ENCODE results near the gene RIIAD1. TPM values are rescaled to one million over a fixed set of nuclear protein-coding genes. Genes with fewer than 3 reads are reported as not detected.
"Not testable (repeated sequence)": the region's sequence is repeated elsewhere in the genome, so short reads cannot be mapped to it uniquely, and the experiment has no call there.

RIIAD1 gene
- total RNA-seq, 1 donor from 2014 or later, result 3.6 TPM

DNA sequence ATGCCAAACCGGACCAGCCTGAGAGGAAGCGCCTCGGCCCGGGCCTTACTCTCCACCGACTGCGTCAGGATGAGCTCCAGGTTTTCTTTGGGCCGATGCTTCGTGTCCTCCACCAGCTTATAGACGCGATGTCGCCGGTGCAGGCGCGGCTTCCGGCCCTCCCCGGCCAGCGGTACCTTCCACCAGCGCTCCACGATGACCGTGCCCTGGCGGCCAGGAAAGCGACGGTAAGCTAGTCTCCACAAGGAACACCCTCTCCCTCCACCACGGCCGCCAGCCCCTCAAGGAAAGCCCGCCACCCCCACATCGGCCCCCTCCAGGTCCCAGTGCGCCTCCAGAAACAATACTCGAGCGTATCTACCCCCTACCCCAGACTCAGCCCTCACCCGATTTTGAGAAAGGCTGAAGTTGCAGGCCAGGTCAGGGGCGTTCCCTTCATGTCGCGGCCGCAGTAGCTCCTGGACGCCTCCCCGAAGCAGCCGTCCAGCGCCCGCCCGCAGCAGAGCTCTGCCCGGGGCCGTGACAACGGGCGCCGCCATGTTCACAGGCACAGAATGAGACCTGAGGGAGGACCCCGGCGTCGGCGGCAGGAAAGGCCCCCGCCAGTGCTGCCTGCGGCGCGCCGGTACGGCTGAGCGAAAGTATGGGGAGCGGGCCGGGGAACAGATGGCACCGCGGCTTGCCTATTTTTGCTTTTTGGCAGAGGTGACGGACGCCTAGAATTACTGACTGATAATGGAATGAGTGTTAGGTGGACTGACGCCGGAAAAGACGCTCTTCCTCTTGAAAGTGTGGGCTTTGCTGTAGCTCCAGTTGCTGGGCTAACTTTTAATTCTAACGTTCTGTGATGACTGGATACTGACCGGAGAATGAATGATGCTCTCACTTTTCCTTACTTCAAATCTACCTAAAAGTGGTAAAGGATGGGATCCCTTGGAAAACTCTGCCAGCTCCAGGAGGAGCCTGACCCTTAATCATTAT lies 41.9 kb downstream of the RIIAD1 start, which contains the start of gene MRPL9:
MRPL9 (minus strand) TSS at position 556 of the 981 bp plus-strand sequence; CDS start at position 539, 17 bp downstream.
- Mint-ChIP-seq H3K27ac (peak within 1 kb of the TSS; percentile 95), H3K4me1 (ENCODE audit: unreplicated experiment) (peaks cover 19% of the 10 kb centered on the region), H3K9me3 (no peaks in the 10 kb centered on the region)

DNA sequence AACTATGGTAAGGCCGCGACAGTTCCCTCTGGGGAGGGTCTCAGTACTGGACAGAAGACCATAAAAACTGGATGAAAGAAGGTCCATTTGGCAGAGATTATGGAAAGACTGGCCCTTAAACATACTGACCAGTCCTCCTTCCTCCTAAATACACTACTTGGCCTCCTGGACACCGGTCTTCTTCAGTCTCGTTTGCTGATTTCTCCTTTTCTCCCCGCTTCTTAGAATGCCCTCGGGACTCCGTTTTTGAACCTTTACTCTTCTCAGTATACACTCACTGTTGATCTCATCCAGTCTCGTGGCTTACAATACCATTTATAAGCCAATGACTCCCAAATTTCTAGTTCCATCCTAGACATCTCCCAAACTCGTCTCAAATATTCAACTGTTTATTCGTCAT lies 42.7 kb downstream of the RIIAD1 start:
- Mint-ChIP-seq H3K27me3 (no peaks in the 10 kb centered on the region), H3K27ac (peak overlapping the region; percentile 95), H3K9me3 (no peaks in the 10 kb centered on the region), H3K36me3 (peaks cover 18% of the 10 kb centered on the region), H3K4me1 (ENCODE audit: unreplicated experiment) (peaks cover 22% of the 10 kb centered on the region), H3K4me3 (peak overlapping the region; percentile 97)
- DNase-seq (ENCODE audit: extremely low spot score, unreplicated experiment), result no peak
- TF ChIP-seq, protein P1, sequence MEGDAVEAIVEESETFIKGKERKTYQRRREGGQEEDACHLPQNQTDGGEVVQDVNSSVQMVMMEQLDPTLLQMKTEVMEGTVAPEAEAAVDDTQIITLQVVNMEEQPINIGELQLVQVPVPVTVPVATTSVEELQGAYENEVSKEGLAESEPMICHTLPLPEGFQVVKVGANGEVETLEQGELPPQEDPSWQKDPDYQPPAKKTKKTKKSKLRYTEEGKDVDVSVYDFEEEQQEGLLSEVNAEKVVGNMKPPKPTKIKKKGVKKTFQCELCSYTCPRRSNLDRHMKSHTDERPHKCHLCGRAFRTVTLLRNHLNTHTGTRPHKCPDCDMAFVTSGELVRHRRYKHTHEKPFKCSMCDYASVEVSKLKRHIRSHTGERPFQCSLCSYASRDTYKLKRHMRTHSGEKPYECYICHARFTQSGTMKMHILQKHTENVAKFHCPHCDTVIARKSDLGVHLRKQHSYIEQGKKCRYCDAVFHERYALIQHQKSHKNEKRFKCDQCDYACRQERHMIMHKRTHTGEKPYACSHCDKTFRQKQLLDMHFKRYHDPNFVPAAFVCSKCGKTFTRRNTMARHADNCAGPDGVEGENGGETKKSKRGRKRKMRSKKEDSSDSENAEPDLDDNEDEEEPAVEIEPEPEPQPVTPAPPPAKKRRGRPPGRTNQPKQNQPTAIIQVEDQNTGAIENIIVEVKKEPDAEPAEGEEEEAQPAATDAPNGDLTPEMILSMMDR (conservative IDR thresholded peaks at IDR 0.05), result no peak

More for the DNA sequence above, 41.9 kb downstream of the RIIAD1 start, which contains the start of gene MRPL9:
- H3K27me3 Mint-ChIP-seq, result no peaks in the 10 kb centered on the region
- DNase-seq (ENCODE audit: extremely low spot score, unreplicated experiment), result peak; percentile 87
- H3K36me3 Mint-ChIP-seq, result peaks cover 18% of the 10 kb centered on the region
- TF ChIP-seq, protein P1 (conservative IDR thresholded peaks at IDR 0.05), result peak; percentile 16
- peak within 1 kb of the TSS; percentile 97 for H3K4me3 Mint-ChIP-seq

DNA sequence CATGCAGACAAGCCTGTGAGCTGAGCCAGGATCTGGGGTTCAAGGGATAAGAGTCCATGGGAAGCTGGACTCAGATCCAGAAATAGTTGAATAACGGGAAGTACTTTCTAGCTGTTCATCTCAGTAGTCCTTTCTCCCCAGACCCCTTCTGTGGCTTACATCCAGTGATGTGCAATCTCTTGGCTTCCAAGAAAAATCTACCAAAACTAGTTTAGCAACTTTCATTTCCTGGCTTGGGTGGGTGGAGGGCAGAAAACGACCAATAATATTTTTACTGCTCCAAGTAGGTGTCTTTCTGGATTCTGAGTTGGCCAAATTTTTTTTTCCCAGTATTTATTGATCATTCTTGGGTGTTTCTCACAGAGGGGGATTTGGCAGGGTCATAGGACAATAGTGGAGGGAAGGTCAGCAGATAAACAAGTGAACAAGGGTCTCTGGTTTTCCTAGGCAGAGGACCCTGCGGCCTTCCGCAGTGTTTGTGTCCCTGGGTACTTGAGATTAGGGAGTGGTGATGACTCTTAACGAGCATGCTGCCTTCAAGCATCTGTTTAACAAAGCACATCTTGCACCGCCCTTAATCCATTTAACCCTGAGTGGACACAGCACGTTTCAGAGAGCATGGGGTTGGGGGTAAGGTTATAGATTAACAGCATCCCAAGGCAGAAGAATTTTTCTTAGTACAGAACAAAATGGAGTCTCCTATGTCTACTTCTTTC lies 47.2 kb downstream of the RIIAD1 start:
- peak overlapping the region; percentile 95 for H3K27ac Mint-ChIP-seq
- not testable (repeated sequence) for DNase-seq (ENCODE audit: extremely low spot score, unreplicated experiment); H3K36me3 Mint-ChIP-seq; H3K9me3 Mint-ChIP-seq; H3K27me3 Mint-ChIP-seq
- peaks cover 13% of the 10 kb centered on the region for H3K4me1 Mint-ChIP-seq (ENCODE audit: unreplicated experiment)
- peak overlapping the region; percentile 29 for H3K4me3 Mint-ChIP-seq

DNA sequence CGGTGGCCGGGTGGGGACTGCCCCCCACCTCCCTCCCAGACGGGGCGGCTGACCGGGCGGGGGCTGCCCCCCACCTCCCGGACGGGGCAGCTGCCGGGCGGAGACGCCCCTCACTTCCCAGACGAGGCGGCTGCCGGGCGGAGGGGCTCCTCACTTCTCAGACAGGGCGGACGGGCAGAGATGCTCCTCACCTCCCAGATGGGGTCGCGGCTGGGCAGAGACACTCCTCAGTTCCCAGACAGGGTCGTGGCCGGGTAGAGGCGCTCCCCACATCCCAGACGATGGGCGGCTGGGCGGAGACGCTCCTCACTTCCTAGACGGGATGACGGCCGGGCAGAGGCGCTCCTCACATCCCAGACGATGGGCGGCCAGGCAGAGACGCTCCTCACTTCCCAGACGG lies 47.9 kb downstream of the RIIAD1 start:
- H3K9me3 Mint-ChIP-seq; H3K36me3 Mint-ChIP-seq; DNase-seq (ENCODE audit: extremely low spot score, unreplicated experiment); H3K4me3 Mint-ChIP-seq; H3K27ac Mint-ChIP-seq; H3K27me3 Mint-ChIP-seq: not testable (repeated sequence)
- peaks cover 10% of the 10 kb centered on the region for H3K4me1 Mint-ChIP-seq (ENCODE audit: unreplicated experiment)

DNA sequence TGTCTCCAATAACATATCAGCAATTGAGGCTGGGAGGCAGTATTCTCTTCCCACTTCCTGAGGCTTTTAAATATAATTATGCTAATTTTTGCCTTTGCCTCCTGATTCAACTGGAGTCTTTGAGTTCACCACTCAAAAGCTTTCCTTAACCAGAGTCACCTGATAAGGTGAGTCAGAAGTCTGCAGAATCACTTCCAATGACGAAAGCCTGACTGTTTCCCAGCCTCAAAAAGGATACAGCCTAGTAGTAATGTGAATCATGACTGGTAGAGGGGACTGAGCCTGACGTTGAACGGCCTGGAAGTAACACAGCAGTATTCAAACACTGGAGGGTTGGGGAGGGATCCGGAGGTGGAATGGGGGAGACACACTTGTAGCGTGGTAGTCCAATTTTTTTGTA lies 52.4 kb downstream of the RIIAD1 start:
- no peak overlapping the region for H3K4me3 Mint-ChIP-seq
- no peaks in the 10 kb centered on the region for H3K9me3 Mint-ChIP-seq
- H3K4me1 Mint-ChIP-seq (ENCODE audit: unreplicated experiment), result no peaks in the 10 kb centered on the region
- no peak overlapping the region for H3K27ac Mint-ChIP-seq
- TF ChIP-seq, protein P1 (conservative IDR thresholded peaks at IDR 0.05), result no peak
- peaks cover 6% of the 10 kb centered on the region for H3K36me3 Mint-ChIP-seq
- DNase-seq (ENCODE audit: extremely low spot score, unreplicated experiment), result no peak
- H3K27me3 Mint-ChIP-seq, result no peaks in the 10 kb centered on the region

DNA sequence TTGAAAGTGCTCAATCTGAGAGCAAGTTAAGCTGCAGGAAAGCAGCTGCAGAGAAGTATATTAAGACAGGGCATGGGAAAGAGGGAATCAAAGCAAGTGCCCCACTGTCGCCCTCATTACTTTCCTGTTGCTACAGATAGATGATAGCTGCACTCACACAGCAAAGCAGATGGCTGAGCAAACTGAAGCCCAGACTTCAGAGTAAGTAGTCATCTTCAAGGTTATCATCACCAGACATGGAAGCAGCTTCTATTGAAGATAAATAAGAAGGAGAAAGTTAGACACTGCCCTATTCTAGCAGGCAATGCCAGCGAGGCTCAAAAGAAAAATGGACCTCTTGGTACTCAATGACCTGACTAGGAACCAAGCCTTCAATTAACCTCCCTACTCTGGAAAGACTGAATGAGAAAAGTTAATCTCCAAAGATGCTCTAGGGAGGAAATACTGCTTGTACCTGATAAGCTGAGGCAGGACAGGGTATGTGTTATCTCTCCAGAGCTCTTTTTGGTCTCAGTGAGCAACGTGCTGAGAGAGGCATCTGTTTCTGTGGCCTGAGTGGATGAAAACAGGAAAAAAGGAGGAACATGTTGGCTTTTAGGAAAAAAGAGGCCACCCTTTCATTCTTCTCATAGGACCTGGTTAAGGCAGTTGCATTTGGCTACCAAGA lies 53.1 kb downstream of the RIIAD1 start:
- no peak for DNase-seq (ENCODE audit: extremely low spot score, unreplicated experiment)
- no peaks in the 10 kb centered on the region for H3K27me3 Mint-ChIP-seq
- TF ChIP-seq, protein P1 (conservative IDR thresholded peaks at IDR 0.05), result no peak
- H3K27ac Mint-ChIP-seq, result no peak overlapping the region
- H3K4me1 Mint-ChIP-seq (ENCODE audit: unreplicated experiment), result no peaks in the 10 kb centered on the region
- H3K36me3 Mint-ChIP-seq, result peaks cover 6% of the 10 kb centered on the region
- no peaks in the 10 kb centered on the region for H3K9me3 Mint-ChIP-seq
- H3K4me3 Mint-ChIP-seq, result no peak overlapping the region
